Spleen (tissue), 11 donors: Measurements from ENCODE around the gene PLA2G15. TPM values are rescaled to one million over a fixed set of nuclear protein-coding genes. Genes with fewer than 3 reads are reported as not detected.
"Not testable (repeated sequence)": the region's sequence is repeated elsewhere in the genome, so short reads cannot be mapped to it uniquely, and the experiment has no call there.

Experiments used
- DNase-seq: peaks from one replicate; pipeline ENCODE4 v3.0.0-alpha.2; 2020
- H3K27ac ChIP-seq, 8 donors: fragments of 200-600 bp; sonication (generic) in 7 of 8; 1 replicate in 4 of 8; 2 replicates in 4 of 8; pipeline versions ENCODE4 v1.5.0 to v1.8.0; 2016 to 2021; ENCODE audit warnings: inconsistent platforms in 4 of 8, mild to moderate bottlenecking in 4 of 8, moderate library complexity in 1 of 8
- H3K27me3 ChIP-seq, 7 donors: fragments of 200-600 bp; sonication (generic) in 6 of 7; replicated peaks in 1 of 7; 1 replicate in 4 of 7; 2 replicates in 3 of 7; pipeline versions ENCODE4 v1.5.0 to v1.8.0; 2016 to 2021; ENCODE audit warnings: inconsistent platforms in 3 of 7, mild to moderate bottlenecking in 1 of 7
- H3K36me3 ChIP-seq, 6 donors: fragments of 200-600 bp; sonication (generic) in 5 of 6; 1 replicate in 4 of 6; 2 replicates in 2 of 6; pipeline versions ENCODE4 v1.5.0 to v1.8.0; 2016 to 2021; ENCODE audit warnings: inconsistent platforms in 2 of 6
- H3K4me1 ChIP-seq, 6 donors: fragments of 200-600 bp; sonication (generic) in 5 of 6; 1 replicate in 3 of 6; 2 replicates in 3 of 6; pipeline versions ENCODE4 v1.5.0 to v1.8.0; 2016 to 2021; ENCODE audit warnings: inconsistent platforms in 3 of 6
- H3K4me3 ChIP-seq, 8 donors: fragments of 200-600 bp; sonication (generic) in 7 of 8; 1 replicate in 4 of 8; 2 replicates in 4 of 8; pipeline versions ENCODE4 v1.5.0 to v1.8.0; 2016 to 2021; ENCODE audit warnings: inconsistent platforms in 4 of 8, mild to moderate bottlenecking in 4 of 8, moderate library complexity in 2 of 8
- H3K9me3 ChIP-seq, 8 donors: fragments of 200-600 bp; sonication (generic) in 7 of 8; 1 replicate in 4 of 8; 2 replicates in 4 of 8; pipeline versions ENCODE4 v1.5.0 to v1.8.0; 2016 to 2021; ENCODE audit warnings: inconsistent platforms in 4 of 8
- POLR2A ChIP-seq, 3 donors: fragments of 450-650 bp; IDR thresholded peaks; one replicate each; pipeline ENCODE4 v1.5.1; 2017; ENCODE audit warnings: antibody characterized with exemption in 3 of 3, mild to moderate bottlenecking in 1 of 3
- POLR2AphosphoS5 ChIP-seq, 3 donors: sonication (generic); formaldehyde crosslinking; IDR thresholded peaks; one replicate each; pipeline ENCODE4 v1.5.1; 2017; ENCODE audit warnings: antibody characterized with exemption in 3 of 3
- WGBS, 5 donors: extraction: QIAGEN DNeasy Blood & Tissue Kit in 3 of 5; methylation state at CpG; one replicate each; pipeline versions ENCODE4 v1.1.5 to v1.1.7; 2013 to 2018; 5-methylcytosine and 5-hydroxymethylcytosine counted together
- intact Hi-C: fragments of 100-400 bp; cut with DNase I; formaldehyde crosslinking; loops from one replicate; pipeline ENCODE4 v1.15.0; 2023; ENCODE audit warnings: low total_unique reads
- polyA plus RNA-seq, 3 donors: library from polyadenylated mRNA; stranded (reverse); fragments of 200-250 nt; gene quantifications; one replicate each; pipeline ENCODE4 v1.2.1, GENCODE V29; 2013
- total RNA-seq, 7 donors: library from RNA; depleted of rRNA in 3 of 7; stranded (reverse); fragments of >200 nt in 3 of 7; fragmentation: NEBNext Ultra II Directional in 4 of 7; extraction: Animal tissue kit (Norgen Biotek cat#: 25700) in 4 of 7; gene quantifications; one replicate each; pipeline versions ENCODE4 v1.1.0 to v1.2.1, GENCODE V29; 2016 to 2021
- TF ChIP-seq, protein P1 (sequence below), 11 experiments: fragments of 200-600 bp in 7 of 11; fragments of 450-650 bp in 4 of 11; sonication (generic) in 4 of 11; IDR thresholded peaks in 8 of 11; conservative IDR thresholded peaks in 3 of 11; 1 replicate in 7 of 11; 2 replicates in 4 of 11; pipeline versions ENCODE4 v1.4.0 to v1.8.0; 2016 to 2021; ENCODE audit warnings: antibody characterized with exemption in 11 of 11, inconsistent platforms in 4 of 11, mild to moderate bottlenecking in 1 of 11
- donor health status: healthy with polysubstance abuse.
- donor health status: DM: no; HTN: no; CAD: no; lungs with moderate emphysema.
- donor health status: DM: no; HTN: no; CAD: no.
- donor health status: Bipolar disorder and iron deficiency.
- donor health status: healthy.
- donor health status: DM: no; HTN: no; CAD: no.
- donor health status: DM: yes; HTN: yes; CAD: no.

Gene PLA2G15
- total and polyA plus RNA-seq, 10 donors, result 6.3 to 40.4 (median 28.3) TPM

DNA sequence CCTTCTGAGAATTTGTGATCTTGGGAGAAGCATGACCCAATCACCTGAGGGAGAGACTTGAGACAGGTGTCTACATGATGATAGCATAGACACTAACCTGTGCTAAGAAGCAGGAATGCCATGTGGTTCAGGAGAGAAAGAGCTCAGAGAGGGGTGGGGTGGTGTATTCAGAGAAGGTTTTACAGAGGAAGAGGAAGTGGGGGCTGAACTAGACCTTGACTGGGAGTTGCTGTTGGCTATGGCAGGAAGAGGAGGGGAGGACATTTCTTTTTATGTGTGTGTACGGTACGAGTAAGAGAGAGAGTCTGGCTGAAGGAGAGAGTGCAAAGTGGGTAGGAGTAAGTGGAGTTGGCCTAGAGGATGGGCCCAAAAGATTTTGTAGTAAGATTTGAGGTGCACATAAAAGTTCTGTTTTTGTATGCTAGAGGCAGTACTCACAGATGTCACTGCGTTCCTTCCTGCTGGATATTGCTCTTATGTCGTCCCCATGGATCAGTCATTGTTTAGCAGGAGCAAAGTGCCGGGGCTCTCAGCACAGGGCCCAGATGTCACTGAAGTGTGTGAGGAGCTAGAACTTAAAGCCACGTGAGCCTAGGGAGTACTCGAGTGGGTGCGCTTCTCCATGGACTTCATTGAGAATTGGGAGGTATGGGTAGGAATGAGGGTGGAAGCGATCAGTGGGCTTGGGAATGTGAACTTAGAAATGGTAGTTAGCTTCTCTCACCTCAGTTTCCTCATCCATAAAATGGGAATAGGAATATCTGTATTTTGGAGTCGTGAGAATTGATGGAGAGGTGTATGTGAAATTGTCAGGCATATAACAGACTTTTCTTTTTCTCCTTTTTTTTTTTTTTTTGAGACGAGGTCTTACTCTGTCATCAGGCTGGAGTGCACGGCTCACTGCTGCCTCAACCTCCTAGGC lies 41.2 kb downstream of the PLA2G15 start:
- intact Hi-C loops, result no loop called here
- TF ChIP-seq, protein P1, sequence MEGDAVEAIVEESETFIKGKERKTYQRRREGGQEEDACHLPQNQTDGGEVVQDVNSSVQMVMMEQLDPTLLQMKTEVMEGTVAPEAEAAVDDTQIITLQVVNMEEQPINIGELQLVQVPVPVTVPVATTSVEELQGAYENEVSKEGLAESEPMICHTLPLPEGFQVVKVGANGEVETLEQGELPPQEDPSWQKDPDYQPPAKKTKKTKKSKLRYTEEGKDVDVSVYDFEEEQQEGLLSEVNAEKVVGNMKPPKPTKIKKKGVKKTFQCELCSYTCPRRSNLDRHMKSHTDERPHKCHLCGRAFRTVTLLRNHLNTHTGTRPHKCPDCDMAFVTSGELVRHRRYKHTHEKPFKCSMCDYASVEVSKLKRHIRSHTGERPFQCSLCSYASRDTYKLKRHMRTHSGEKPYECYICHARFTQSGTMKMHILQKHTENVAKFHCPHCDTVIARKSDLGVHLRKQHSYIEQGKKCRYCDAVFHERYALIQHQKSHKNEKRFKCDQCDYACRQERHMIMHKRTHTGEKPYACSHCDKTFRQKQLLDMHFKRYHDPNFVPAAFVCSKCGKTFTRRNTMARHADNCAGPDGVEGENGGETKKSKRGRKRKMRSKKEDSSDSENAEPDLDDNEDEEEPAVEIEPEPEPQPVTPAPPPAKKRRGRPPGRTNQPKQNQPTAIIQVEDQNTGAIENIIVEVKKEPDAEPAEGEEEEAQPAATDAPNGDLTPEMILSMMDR (IDR thresholded peaks at IDR 0.05 in 8 of 11, conservative IDR thresholded peaks at IDR 0.05 in 3 of 11), result no peak
- peak in 1 of 3 donors; percentile 73 for TF ChIP-seq POLR2AphosphoS5 (IDR thresholded peaks at IDR 0.05)
- no peaks in the 10 kb centered on the region for H3K9me3 ChIP-seq
- DNase-seq, result no peak
- H3K27me3 ChIP-seq, result no peaks in the 10 kb centered on the region
- H3K36me3 ChIP-seq, result peaks cover 0 to 58% (median 12%) of the 10 kb centered on the region in 6 donors
- H3K4me3 ChIP-seq, result peak overlapping the region in 4 of 8 donors; percentile 3 to 52 (median 7)
- peak overlapping the region; percentile 64 to 92 (median 82) for H3K27ac ChIP-seq
- H3K4me1 ChIP-seq, result peaks cover 78 to 100% (median 87%) of the 10 kb centered on the region in 6 donors
- 50 to 69% (median 53%) methylated on average over 12 of the region's 12 CpGs for WGBS, 5 donors

DNA sequence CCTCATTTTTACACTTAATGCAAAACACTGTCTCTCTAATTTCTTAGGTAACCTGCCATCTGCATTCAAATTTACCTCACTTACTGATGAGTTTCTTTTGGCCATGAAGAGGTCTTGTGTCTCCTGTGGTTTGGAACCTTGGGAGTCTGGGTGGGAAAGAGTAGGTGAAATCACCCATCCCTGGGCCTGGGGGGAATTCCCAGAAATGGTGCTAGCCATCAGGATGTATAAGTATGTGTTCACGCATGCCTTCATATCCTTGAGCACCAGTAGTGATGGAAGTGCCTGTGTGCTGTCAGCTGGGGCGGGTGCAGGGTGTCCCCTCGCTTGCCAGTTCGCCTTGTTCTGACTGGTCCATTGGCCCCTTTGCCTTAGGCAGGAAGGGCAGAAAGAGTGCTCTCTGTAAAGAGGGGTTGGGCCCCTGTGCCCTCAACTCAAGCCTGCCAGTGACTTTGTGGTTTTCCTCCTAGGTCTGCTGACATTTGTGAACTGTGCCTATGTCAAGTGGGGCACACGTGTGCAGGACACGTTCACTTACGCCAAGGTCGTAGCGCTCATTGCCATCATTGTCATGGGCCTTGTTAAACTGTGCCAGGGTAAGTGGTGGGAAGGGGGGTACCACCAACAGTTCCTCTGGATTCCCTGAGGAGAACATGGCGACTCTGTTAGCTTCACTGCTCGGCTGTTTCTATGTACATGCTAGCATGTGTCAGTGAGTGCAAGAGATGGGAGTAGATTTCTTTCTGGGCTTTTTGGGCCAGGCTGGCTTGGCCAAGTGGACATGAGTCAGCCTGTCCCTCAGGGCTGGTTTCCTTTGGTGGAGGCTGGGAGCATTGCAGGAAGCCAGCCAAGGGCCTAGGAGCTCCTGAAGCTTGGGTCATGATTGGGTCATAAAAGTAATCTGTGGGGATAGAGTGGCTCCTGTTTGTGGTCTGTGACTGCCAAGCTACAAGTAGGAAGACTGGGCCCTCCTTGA lies 42.4 kb downstream of the PLA2G15 start:
- intact Hi-C loops, result no loop called here
- H3K36me3 ChIP-seq, result peaks cover 0 to 58% (median 11%) of the 10 kb centered on the region in 6 donors
- WGBS, 5 donors, result 33 to 54% (median 37%) methylated on average over 9 to 11 of the region's 11 CpGs
- TF ChIP-seq, protein P1 (IDR thresholded peaks at IDR 0.05 in 8 of 11, conservative IDR thresholded peaks at IDR 0.05 in 3 of 11), result peak in 2 of 11 experiments; percentile 15 to 30
- TF ChIP-seq POLR2AphosphoS5 (IDR thresholded peaks at IDR 0.05) (peak in 2 of 3 donors; percentile 65 to 72), POLR2A (IDR thresholded peaks at IDR 0.05) (no peak)
- no peaks in the 10 kb centered on the region for H3K27me3 ChIP-seq
- H3K9me3 ChIP-seq, result no peaks in the 10 kb centered on the region
- peak overlapping the region; percentile 64 to 92 (median 82) for H3K27ac ChIP-seq
- H3K4me3 ChIP-seq, result no peak overlapping the region
- peaks cover 78 to 100% (median 90%) of the 10 kb centered on the region in 6 donors for H3K4me1 ChIP-seq
- peak; percentile 82 for DNase-seq

DNA sequence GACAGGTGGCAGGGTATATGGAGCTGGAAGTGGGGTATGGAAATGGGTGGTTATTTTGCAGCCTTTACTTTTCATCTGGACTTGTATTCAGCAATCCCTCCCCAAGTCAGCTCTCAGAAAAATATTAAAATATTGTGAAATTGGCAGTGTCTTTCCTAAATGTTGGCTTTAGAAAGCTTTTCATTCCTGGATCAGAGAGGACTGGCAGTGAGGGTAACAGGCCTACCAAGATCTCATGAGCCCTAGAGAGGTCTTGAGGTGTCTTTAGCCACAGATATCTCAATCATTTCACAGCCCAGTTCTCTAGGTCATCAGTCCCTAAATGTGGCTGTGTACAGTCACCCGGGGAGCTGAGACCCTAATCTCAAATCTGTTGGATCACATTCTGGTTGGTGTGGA lies 43.1 kb downstream of the PLA2G15 start:
- Histone ChIP-seq H3K4me3 (no peak overlapping the region), H3K27ac (peak overlapping the region; percentile 53 to 92 (median 82)), H3K4me1 (peaks cover 71 to 97% (median 84%) of the 10 kb centered on the region in 6 donors), H3K27me3 (no peaks in the 10 kb centered on the region), H3K9me3 (no peaks in the 10 kb centered on the region), H3K36me3 (peaks cover 0 to 58% (median 17%) of the 10 kb centered on the region in 6 donors)
- intact Hi-C loops, result no loop called here
- no peak for TF ChIP-seq POLR2AphosphoS5 (IDR thresholded peaks at IDR 0.05)
- TF ChIP-seq, protein P1 (IDR thresholded peaks at IDR 0.05 in 8 of 11, conservative IDR thresholded peaks at IDR 0.05 in 3 of 11), result no peak
- TF ChIP-seq POLR2A (IDR thresholded peaks at IDR 0.05), result no peak
- 88 to 100% (median 90%) methylated on average over 1 of the region's 1 CpG for WGBS, 5 donors
- no peak for DNase-seq

DNA sequence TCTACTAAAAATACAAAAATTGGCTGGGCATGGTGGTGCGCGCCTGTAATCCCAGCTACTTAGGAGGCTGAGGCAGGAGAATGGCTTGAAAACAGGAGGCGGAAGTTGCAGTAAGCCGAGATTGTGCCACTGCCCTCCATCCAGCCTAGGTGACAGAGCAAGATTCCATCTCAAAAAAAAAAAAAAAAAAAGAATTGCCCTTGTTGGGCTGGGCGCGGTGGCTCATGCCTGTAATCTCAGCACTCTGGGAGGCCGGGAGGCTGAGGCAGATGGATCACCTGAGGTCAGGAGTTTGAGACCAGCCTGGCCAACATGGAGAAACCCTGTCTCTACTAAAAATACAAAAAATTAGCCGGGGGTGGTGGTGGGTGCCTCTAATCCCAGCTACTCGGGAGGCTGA lies 43.6 kb downstream of the PLA2G15 start:
- intact Hi-C loops, DNase-seq, H3K9me3 ChIP-seq, H3K4me3 ChIP-seq, H3K27me3 ChIP-seq: not testable (repeated sequence)
- peaks cover 66 to 91% (median 79%) of the 10 kb centered on the region in 6 donors for H3K4me1 ChIP-seq
- H3K27ac ChIP-seq, result peak overlapping the region in 7 of 8 donors; percentile 74 to 92 (median 82)
- peaks cover 0 to 63% (median 23%) of the 10 kb centered on the region in 6 donors for H3K36me3 ChIP-seq
- 76 to 93% (median 87%) methylated on average over 9 of the region's 9 CpGs for WGBS, 5 donors
